Stimulated activated CD8-positive, alpha-beta memory T cell treated with anti-CD3 and anti-CD28 coated beads, Interleukin-2, amount 100 ng/mL, for 1 hour (primary cell): ENCODE results near the gene C1orf122.

Experiments
- DNase-seq, 2 donors: peaks; one replicate each; pipeline ENCODE4 v3.0.0-alpha.2; 2020; ENCODE audit warnings: low read depth in 2 of 2

Gene C1orf122

DNA sequence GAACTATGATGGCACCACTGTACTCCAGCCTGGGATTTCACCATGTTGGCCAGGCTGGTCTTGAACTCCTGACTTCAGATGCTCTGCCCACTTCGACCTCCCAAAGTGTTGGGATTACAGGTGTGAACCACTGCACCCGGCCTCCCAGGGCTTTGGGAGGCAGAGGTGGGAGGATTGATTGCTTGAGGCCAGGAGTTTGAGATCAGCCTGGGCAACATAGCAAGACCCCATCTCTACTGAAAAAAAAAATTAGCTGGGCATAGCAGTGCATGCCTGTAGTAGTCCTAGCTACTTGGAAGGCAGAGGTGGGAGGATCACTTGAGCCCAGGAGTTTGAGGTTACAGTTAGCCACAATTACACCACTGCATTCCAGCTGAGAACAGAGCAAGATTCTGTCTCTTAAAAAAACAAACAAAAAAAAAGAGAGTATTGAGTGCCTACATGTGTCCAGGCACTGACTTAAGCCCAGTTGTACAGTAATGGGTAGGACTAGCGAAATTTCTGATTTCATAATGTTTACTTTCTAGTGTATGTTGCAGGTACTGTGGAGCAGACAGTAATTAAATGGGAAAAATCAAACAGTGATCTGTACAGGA, 9.7 kb upstream of the C1orf122 start:
- no peak for DNase-seq

DNA sequence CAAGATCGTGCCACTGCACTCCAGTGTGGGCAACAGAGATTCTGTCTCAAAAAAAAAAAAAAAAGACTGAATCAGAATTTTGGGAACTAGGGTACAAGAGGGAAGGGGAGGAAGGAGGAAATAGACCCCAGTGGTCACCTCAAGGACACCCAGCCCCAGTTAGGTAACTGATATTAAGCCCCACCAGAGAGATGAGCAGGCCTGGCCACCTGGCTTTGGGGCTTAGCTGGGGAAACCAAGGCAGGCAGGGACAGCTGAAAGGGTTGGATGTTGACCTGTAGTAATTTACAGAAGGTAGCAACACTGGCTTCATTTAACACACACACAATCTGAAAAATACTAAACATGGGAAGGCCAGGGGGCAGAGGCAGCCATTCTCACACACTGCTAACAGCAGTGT, 5.2 kb upstream of the C1orf122 start:
- DNase-seq: no peak

DNA sequence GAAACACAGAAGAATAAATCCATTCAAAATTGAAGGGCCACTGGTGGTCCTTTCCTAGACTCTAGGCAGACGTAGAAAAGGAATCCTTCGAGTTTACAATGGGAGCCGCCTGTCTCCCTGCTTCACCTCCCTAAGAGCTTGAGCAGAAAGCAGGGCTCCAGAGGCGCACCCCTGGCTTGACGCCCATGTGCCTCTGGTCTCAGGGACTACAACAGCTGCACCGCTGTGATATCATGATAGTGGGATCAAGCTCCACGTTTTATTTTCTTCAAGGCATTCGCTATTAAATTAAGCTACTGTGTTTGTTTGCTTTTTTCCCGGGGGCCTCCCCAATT, 403 bp upstream of the C1orf122 start:
- no peak for DNase-seq

DNA sequence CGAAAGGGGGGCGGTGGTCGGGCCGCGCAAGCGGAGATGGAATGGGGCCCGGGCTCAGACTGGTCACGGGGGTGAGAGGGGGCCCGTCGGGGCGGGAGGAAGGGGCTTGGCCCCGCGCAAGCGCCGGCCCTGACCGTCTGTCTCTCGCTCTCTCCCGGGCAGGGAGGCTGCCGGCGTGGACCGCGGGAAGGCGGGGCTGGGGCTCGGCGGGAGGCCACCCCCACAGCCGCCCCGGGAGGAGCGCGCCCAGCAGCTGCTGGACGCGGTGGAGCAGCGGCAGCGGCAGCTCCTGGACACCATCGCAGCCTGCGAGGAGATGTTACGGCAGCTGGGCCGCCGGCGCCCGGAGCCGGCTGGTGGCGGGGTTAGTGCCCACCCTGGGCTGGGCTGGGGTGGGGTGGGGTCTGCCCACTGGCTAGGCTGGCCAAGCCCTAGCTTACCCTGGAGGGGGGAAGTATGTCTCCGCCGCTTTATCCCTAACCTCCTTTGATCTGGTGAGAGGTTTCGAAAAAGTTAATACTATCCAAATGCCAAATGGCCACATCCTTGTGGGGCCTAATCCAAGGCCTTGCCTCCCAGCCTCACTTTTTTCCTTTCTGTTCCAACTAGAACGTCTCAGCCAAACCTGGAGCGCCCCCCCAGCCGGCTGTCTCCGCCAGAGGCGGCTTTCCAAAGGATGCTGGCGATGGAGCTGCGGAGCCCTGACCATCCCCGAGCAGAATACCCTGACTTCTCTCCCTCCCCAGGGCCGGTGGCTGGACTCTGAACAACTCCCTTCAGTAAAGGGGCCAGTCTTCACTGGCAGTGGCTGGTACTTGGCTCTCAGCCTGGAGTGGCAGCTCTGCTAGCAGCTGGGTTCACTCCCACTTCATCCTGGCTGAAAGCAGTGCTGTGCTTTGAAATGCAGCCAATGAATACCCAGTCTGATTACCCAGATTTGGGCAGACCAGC, 1.1 kb downstream of the C1orf122 start:
- no peak for DNase-seq

DNA sequence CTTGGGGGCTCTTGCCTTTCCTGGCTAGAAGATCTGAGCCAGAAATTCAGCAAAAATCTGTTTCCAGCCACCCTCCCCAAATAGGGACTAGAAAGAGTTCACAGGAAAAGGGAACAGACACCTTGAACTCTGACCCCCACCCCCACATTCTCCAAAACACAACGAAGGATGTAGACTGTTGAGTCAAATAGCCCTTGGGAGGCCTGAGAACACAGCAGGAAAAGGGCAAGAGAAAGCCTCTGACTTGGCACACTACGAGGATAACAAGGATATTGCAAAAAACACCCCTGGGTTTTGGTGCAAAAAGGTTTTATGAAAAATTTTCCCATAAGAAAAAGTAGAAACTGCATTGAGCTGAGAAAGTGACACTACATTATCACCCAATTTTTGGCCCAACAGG, 2.4 kb downstream of the C1orf122 start:
- no peak for DNase-seq

DNA sequence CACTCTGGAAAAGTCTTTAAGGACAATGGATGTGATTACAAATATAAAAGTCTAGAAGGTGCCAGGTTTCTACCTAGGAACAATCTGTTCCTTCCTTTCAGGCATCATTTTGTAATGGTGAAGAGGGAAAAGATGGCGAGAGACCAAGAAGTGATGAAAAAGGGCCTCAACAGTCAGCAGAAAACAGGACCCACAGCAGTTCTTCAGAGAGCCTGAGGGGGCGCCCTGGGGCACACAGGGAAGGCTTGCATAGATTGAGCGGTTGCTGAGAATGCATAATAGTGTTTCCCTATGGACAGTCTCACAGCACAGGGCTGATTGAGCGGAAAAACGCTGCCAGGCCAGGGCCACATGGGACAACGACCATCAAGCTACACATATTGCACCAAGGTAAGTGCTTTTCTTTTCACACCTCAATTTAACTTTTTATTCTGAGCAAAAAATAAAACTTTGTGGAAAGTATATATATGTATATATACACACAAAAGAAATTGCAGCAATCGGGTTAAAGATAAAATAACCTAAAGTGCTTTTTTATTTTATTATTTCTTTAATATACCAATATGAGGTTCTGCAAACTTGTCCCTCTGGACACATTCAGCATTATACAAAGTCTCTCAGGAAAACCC, 3.6 kb downstream of the C1orf122 start:
- peak; percentile 38 for DNase-seq

DNA sequence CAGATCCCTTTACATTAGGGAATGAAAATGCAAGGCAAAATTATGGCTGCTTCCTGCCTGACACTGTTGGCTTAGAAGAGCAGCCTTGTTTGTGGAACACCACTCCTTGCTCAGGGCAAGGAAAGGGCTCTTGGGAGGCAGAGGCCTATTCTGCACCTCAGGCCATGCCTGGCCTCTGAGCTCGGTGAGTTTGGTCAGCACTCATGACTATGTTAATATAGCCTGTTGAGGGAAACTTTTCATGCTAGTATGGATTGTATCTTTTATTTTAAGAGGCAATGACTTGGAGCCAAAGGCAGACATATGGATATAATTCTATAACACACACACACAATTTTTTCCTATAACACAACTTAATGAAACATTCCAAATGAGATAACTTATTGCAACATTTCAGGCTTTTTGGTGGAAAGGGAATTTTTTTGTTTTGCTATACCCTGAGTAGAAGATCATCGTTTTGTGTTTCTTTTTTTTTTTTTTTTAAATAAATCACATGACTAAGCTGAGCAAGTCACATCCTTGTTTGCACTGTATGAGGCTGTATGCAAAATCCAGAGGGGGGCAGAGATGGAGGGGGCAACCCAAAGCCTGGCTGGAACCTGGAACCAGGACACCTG, 6.0 kb downstream of the C1orf122 start:
- no peak for DNase-seq

DNA sequence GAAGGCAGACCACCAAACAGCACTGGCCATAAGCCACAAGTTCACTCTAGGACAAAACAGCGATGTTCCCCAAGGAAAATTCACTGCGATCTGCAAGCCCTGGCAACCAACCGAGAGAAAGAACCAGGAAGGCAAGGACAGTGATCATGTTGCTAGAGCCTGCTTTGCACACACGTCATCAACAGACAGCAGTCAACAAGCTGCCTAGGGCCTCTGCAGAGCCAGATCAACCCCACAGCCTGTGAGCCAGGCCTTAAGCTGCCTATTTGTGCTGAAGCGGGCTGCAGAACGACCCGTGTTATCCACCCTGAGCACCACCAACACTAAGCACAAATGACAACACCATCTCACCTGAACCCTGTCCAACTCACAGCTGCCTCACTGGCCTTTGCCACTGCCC, 6.7 kb downstream of the C1orf122 start:
- DNase-seq: no peak

DNA sequence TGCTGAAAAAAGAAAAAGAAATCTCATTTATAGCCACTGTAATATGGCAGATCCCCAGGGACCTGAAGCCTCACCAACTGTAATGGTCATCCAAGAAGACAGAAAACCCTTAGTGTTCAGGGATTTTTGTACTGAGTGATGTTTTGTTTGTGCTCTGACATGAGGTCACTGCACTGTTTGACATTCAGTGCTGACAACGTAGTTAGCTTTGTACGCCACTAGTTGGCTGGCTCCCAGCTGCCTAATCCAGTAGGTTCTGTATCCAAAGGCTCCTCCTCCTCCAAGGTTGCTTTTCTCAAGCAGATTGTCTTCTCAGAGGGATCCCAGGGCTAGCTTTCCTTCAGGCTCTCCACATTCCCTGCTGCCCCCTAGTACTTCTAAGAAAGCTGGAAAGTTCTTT, 9.9 kb downstream of the C1orf122 start:
- no peak for DNase-seq

DNA sequence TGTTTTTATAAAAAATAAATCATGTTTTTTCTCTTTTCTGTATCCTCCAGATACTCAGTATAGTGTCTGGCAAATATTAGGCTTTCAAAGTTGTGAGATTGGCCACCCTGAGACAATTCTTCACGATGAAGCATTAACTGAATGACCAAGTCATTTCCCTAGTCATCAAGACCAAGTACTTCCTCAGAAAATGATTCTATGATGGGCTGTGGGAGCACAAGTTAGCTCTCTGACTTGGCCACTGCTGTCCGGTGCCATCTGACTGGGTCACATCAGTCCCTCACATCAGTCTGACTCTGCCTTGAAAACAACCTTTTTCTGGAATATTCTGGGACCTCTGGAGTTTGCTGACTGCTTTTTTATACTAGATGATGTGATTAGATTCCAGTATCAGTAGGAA, 13.9 kb downstream of the C1orf122 start:
- no peak for DNase-seq

DNA sequence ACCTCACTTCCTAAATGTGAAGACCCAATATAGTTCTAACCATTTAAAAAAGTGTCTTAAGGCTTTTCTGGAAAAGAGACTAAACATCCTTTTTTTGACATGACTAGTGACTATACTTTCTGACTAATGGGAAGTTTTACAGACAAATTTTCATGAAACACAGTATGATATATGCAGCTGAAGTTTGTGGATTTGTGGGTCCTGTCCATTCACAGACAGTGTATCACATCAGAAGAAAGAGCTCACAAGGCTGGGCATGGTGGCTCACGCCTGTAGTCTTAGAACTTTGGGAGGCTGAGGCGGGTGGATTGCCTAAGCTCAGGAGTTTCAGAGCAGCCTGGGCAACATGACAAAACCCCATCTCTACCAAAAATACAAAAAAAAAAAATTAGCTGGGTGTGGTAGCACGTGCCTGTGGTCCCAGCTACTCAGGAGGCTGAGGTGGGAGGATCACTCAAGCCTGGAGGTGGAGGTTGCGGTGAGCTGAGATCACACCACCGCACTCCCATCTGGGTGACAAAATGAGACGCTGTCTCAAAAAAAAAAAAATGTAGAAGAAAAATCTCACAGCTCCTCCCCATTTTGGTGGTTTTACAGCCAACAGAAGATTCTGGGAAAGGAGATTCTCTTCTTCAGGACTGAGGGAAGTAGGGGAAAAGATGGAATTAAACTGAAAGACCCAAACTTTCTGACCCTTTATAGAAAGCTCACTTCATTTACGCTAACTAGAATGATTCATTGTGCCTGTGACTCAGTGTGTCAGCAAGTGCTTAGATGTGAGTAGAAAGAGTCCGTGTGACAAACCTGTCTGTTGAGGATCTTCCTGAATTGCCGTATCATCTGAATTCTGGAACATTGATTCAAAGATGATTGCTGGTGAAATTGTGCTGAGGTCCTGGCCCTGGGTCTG, 15.6 kb downstream of the C1orf122 start:
- DNase-seq: no peak

DNA sequence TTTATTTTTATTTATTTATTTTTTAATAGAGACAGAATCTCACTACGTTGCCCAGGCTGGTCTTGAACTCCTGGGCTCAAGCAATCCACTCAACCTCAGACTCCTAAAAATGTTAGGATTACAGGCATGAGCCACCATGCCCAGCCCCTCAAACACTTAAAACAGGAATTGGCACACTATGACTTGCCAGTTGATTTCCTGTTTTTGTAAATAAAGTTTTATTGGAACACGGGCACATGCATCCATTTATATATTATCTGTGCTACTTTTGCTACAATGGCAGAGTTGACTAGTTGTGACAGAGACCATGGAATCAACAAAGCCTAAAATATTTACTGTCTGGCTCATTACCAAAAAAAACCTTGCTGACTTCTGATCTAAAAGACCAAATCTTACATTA, 16.4 kb downstream of the C1orf122 start:
- DNase-seq: no peak

DNA sequence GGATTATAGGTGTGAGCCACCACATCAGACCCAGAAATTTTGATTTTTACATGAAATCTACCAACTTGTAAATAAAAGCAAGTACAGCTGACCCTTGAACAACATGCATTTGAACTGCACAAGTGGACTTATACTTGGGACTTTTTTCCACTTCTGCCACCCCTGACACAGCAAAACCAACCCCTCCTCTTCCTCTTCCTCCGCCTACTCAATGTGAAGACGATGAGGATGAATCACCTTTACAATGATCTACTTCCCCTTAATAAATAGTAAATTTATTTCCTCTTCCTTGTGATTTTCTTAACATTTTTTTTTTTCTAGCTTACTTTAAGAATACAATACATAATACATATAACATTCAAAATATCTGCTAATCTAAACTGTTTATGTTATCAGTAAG, 17.9 kb downstream of the C1orf122 start:
- no peak for DNase-seq

DNA sequence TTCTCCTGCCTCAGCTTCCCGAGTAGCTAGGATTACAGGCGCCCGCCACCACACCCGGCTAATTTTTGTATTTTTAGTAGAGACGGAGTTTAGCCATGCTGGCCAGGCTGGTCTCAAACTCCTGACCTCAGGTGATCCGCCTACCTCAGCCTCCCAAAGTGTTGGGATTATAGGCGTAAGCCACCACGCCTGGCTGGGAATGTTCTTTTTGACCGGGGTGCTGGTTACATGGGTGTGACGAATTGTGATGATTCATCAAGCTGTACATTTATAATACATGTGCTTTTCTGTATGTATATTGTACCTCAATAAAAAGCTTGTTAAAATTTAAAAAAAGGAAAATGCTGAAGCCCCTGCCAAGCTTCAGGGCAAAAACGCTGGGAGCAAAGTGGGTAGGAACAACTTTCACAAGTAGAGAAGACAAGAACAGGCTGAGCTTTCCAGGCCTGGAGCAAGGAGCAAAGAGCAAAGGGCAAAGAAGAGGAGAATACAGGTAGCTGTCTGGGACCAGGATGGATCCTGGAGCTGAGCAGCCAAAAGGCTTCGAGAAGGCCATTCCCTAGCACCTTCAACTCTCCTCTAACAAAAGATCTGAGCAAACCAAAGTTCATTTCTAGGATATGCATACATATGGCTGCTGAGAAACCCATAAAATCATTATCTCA, 21.0 kb downstream of the C1orf122 start:
- DNase-seq: no peak

DNA sequence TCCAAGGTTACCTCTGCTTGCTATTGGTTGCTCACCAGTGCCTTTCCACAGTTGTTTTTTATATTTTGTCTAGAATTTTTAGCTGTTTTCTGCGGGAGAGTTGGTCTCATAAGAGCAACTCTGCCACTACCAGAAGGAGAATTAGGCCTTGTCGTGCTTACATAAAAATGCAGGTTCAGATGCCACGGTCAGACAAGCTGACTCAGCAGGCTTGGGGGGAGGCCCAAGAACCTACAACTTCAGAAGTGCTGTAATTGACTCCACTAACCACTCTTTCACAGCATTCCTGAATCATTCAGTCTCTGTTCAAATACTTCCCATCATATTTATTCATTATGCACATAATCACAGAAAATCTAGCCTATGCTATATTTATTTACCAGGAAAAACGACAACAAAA, 23.5 kb downstream of the C1orf122 start:
- DNase-seq: no peak

DNA sequence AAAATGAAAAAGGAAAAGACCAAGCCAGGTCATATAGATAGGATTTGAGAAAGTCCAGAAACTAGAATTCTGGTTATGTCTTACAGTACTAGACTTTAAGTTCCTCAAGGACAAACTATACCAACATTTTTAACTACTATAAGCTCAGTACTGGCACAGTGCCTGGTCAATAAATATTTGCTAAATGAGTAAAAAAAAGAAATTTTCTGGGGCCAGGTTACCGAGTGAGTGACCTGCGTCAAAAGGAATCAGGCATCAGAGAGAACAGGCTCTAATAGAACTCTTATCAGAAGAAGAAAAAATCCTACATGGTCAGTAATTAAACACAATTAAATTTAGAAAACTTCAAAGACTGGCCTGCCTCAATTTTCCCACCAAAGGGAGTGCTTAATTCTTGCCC, 24.2 kb downstream of the C1orf122 start:
- no peak for DNase-seq

DNA sequence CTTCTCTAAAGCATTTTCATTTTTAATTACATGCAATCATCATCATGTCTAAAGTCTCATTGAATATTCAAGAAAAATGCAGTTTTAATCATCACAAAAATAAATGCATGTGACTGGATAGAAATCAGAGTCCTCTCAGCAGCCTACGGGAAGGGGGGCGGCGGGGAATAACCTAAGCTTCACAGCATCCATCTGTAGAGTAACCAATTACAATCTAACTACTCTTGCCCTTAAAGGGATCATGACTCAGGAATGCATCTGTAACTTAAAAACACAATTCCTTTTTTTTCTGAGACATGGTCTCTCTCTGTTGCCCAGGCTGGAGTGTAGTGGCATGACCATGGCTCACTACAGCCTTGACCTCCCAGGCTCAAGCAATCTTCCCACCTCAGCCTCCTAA, 29.2 kb downstream of the C1orf122 start:
- no peak for DNase-seq

DNA sequence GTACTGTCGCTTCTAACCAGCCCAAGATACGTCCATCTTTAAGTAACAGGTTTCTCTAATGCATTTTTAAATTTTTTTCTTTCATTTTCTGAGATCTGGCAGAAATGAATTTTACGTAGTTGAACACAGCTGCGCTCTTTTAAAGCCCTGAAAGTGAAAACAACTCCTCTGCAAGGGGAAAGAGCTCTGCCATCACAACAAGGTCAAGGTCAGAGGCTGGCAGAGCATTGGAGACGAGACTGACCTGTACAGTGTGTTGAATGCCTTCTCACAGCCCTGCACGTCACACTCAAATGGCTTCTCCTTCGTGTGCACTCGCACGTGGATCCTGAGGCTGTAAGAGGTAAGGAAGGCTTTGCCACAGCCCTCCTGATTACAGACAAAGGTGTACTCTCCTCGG, 32.1 kb downstream of the C1orf122 start:
- DNase-seq: no peak

DNA sequence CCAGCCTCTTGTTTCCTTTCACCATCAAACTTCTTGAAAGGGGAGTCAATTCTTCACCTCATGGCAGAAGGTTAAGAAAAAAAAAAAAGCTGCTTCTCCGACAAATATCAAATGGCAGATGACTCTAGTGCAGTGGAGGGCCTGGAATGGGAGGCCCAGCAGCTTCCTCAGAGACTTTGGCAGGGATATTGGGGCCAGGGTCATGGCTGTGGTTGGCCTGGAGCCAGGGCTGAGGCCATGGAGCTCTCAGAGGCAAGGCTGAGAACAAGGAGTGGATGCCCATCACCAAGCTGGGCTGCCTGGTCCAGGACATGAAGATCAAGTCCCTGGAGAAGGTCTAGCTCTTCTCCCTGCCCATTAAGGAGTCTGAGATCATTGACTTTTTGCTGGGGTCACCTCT, 33.1 kb downstream of the C1orf122 start:
- DNase-seq: no peak

DNA sequence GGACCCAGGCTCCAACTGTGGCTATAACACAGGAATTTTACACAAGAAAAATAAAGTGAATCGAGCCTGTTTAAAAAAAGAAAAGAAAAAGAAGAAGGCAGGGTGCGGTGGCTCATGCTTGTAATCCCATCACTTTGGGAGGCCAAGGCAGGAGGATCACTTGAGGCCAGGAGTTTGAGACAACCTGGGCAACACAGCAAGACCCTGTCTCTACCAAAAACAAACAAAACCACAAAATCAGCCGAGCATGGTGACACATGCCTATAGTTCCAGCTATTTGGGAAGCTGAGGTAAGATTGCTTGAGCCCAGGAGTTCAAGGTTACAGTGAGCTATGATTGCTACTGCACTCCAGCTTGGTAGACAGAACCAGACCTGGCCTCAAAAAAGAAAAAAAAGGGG, 34.1 kb downstream of the C1orf122 start:
- DNase-seq: no peak

DNA sequence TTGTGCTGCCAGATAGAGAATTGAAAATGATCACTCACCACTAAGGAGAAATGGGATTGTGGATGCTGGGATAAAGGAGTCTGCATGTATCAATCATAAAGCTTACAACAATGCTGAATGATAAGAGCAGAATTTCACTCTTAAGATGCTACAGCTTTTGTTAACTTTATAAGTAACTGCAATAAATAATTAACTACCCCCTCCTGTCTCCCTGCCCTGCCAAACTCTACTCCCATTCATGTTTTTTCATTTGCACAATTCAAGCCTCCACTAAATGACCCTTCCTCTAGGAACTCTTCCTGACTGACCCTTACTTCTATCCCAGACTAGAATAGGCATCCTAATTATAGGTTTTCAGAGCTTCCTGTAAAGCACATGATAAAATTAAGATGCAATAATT, 36.9 kb downstream of the C1orf122 start:
- no peak for DNase-seq
